Measurements from ENCODE around the gene KCTD13. TPM values are rescaled to one million over a fixed set of nuclear protein-coding genes. Genes with fewer than 3 reads are reported as not detected.

KCTD13 gene
- total RNA-seq, 1 experiment from 2014 or later = 18.3 TPM

DNA sequence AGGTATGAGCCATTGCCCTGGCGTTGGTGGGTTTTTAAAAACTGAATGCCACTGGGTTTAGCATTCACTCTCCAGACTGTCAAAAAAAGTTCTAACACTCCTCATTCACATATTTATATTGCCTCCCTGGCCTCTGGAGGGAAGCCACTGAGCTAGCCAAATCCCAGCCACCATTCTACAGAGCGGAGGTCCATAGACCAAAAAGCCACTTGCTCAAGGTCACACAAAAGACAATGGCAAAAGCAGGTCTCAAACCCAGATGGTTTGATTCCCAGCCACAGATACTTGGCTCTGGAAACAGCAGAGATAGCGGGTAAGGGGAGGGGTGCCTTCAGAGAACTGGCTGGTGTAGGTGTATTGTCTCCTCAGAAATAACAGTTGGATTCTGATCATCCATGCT lies 45.0 kb downstream of the KCTD13 start:
- H3K9ac ChIP-seq (ENCODE audit: extremely low read depth, insufficient read length, low read length) = no peak overlapping the region
- no CpG with 5 or more reads among the region's 3 CpGs for WGBS (ENCODE audit: extremely low coverage, insufficient read length, low lambda C conversion rate)
- H3K18ac ChIP-seq (ENCODE audit: insufficient read length, low read depth, low read length) = no peak overlapping the region

More for the DNA sequence above, 45.0 kb downstream of the KCTD13 start:
- Histone ChIP-seq H4K20me1 (ENCODE audit: control insufficient read depth, insufficient read depth, insufficient read length) (no peaks in the 10 kb centered on the region), H3K27me3 (ENCODE audit: insufficient read depth, low read length) (no peaks in the 10 kb centered on the region), H2BK20ac (ENCODE audit: low read depth, low read length, poor library complexity, severe bottlenecking) (no peak overlapping the region), H2AK5ac (ENCODE audit: insufficient read length, low read length) (no peak overlapping the region), H2BK5ac (ENCODE audit: insufficient read length, low read length) (no peak overlapping the region), H4K5ac (ENCODE audit: insufficient read length, low read depth, low read length) (no peak overlapping the region), H3K23ac (ENCODE audit: insufficient read length, low read depth, low read length) (no peak overlapping the region), H2BK15ac (ENCODE audit: low read depth, low read length) (no peak overlapping the region), H3K56ac (ENCODE audit: insufficient read length, low read depth, low read length) (no peak overlapping the region), H4K8ac (replicated peaks; ENCODE audit: insufficient read length, low read depth, low read length) (no peak overlapping the region), H4K91ac (ENCODE audit: insufficient read length, low read depth, low read length) (no peak overlapping the region), H2AFZ (ENCODE audit: low read length) (no peak overlapping the region), H3K79me1 (ENCODE audit: insufficient read depth, low read depth, low read length, poor library complexity, severe bottlenecking) (no peaks in the 10 kb centered on the region), H3K23me2 (ENCODE audit: insufficient read length, low read depth, low read length, poor library complexity, severe bottlenecking) (peaks cover 10% of the 10 kb centered on the region), H3T11ph (ENCODE audit: low read length) (no peak overlapping the region), H2BK120ac (ENCODE audit: low read depth, low read length, poor library complexity, severe bottlenecking) (no peak overlapping the region), H2BK12ac (ENCODE audit: insufficient read length, low read depth, low read length) (no peak overlapping the region), H3K4me2 (ENCODE audit: insufficient read depth, insufficient read length, low read length) (no peak overlapping the region), H3K4ac (ENCODE audit: low read depth, low read length) (no peak overlapping the region), H3K79me2 (ENCODE audit: insufficient read depth, low read length) (no peaks in the 10 kb centered on the region), H3K4me1 (ENCODE audit: insufficient read depth, low read length) (no peaks in the 10 kb centered on the region), H3K9me3 (ENCODE audit: control insufficient read depth, low read depth, low read length) (no peaks in the 10 kb centered on the region), H3K14ac (ENCODE audit: insufficient read depth, low read length) (no peak overlapping the region), H3K27ac (ENCODE audit: insufficient read length, low read depth, low read length) (no peak overlapping the region)
- DNase-seq = no peak
- Mint-ChIP-seq H3K4me1 (peaks cover 9 to 10% of the 10 kb centered on the region in 2 experiments), H3K36me3 (ENCODE audit: insufficient read depth in 1 of 3, low read depth in 3 of 3) (peaks cover 10 to 34% (median 33%) of the 10 kb centered on the region in 3 experiments), H3K4me3 (no peak overlapping the region; a peak in 1 of 5 replicates), H3K27ac (peak overlapping the region in 2 of 3 experiments; percentile 39 to 68; a peak in 3 of 7 replicates), H3K9me3 (no peaks in the 10 kb centered on the region; a peak in 1 of 5 replicates), H3K27me3 (ENCODE audit: low read depth) (peaks cover 3% of the 10 kb centered on the region)
- TF ChIP-seq, protein P1, sequence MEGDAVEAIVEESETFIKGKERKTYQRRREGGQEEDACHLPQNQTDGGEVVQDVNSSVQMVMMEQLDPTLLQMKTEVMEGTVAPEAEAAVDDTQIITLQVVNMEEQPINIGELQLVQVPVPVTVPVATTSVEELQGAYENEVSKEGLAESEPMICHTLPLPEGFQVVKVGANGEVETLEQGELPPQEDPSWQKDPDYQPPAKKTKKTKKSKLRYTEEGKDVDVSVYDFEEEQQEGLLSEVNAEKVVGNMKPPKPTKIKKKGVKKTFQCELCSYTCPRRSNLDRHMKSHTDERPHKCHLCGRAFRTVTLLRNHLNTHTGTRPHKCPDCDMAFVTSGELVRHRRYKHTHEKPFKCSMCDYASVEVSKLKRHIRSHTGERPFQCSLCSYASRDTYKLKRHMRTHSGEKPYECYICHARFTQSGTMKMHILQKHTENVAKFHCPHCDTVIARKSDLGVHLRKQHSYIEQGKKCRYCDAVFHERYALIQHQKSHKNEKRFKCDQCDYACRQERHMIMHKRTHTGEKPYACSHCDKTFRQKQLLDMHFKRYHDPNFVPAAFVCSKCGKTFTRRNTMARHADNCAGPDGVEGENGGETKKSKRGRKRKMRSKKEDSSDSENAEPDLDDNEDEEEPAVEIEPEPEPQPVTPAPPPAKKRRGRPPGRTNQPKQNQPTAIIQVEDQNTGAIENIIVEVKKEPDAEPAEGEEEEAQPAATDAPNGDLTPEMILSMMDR (conservative IDR thresholded peaks at IDR 0.05) = no peak

All from H9 (cell line).